Brain pericyte (primary cell): ENCODE data around the gene NKX2-2.
"Not testable (repeated sequence)": the region's sequence is repeated elsewhere in the genome, so short reads cannot be mapped to it uniquely, and the experiment has no call there.

Experiments used
- DNase-seq: peaks from one replicate; pipeline ENCODE4 v3.0.0-alpha.2; 2012; ENCODE audit warnings: low read depth, low spot score

Gene NKX2-2

GRCh38 chr20:21509079-21509596, 4.7 kb downstream of the NKX2-2 start:
- no peak for DNase-seq

- no peak for DNase-seq
Measured at GRCh38 chr20:21508230-21509078, 5.4 kb downstream of the NKX2-2 start.

- DNase-seq = no peak
Measured at GRCh38 chr20:21507400-21508229, 6.2 kb downstream of the NKX2-2 start.

- no peak for DNase-seq
Measured at GRCh38 chr20:21505810-21506530, 7.9 kb downstream of the NKX2-2 start.

GRCh38 chr20:21505161-21505809, 8.6 kb downstream of the NKX2-2 start:
- no peak for DNase-seq

GRCh38 chr20:21504323-21504722, 9.5 kb downstream of the NKX2-2 start:
- DNase-seq = no peak

GRCh38 chr20:21503345-21503744, 10.5 kb downstream of the NKX2-2 start:
- no peak for DNase-seq

- no peak for DNase-seq
Measured at GRCh38 chr20:21501184-21501583, 12.7 kb downstream of the NKX2-2 start.

GRCh38 chr20:21500599-21500998, 13.3 kb downstream of the NKX2-2 start:
- DNase-seq = no peak

GRCh38 chr20:21499641-21500040, 14.2 kb downstream of the NKX2-2 start:
- no peak for DNase-seq

GRCh38 chr20:21498635-21499034, 15.2 kb downstream of the NKX2-2 start:
- DNase-seq = no peak

- no peak for DNase-seq
Measured at GRCh38 chr20:21498195-21498594, 15.7 kb downstream of the NKX2-2 start.

GRCh38 chr20:21496452-21496851, 17.4 kb downstream of the NKX2-2 start:
- no peak for DNase-seq

- DNase-seq = no peak
Measured at GRCh38 chr20:21493049-21493448, 20.8 kb downstream of the NKX2-2 start.

GRCh38 chr20:21490105-21490504, 23.8 kb downstream of the NKX2-2 start:
- no peak for DNase-seq

GRCh38 chr20:21480144-21480543, 33.7 kb downstream of the NKX2-2 start:
- not testable (repeated sequence) for DNase-seq

- no peak for DNase-seq
Measured at GRCh38 chr20:21465799-21466198, 48.1 kb downstream of the NKX2-2 start.

- no peak for DNase-seq
Measured at GRCh38 chr20:21464916-21465315, 48.9 kb downstream of the NKX2-2 start.
